IPS-18a (cell line): Measurements from ENCODE around the gene ARHGEF11.

Experiments used
- H3K27ac ChIP-seq: one replicate; pipeline ENCODE4 v1.5.1; 2013; ENCODE audit warnings: low read length
- H3K27me3 ChIP-seq: one replicate; pipeline ENCODE4 v1.6.1; 2013; ENCODE audit warnings: mild to moderate bottlenecking, low read length; ENCODE audit not compliant: control insufficient read depth, insufficient read depth
- H3K36me3 ChIP-seq: one replicate; pipeline ENCODE4 v1.6.1; 2013; ENCODE audit warnings: low read depth, low read length; ENCODE audit not compliant: control insufficient read depth
- H3K4me1 ChIP-seq: one replicate; pipeline ENCODE4 v1.6.1; 2013; ENCODE audit warnings: low read depth, low read length; ENCODE audit not compliant: control insufficient read depth
- H3K4me3 ChIP-seq: one replicate; pipeline ENCODE4 v1.5.1; 2013; ENCODE audit warnings: low read length
- H3K9ac ChIP-seq: one replicate; pipeline ENCODE4 v1.6.1; 2013; ENCODE audit warnings: mild to moderate bottlenecking, low read length, moderate library complexity
- H3K9me3 ChIP-seq: one replicate; pipeline ENCODE4 v1.6.1; 2013; ENCODE audit warnings: low read depth, low read length; ENCODE audit not compliant: control insufficient read depth

Gene ARHGEF11

DNA sequence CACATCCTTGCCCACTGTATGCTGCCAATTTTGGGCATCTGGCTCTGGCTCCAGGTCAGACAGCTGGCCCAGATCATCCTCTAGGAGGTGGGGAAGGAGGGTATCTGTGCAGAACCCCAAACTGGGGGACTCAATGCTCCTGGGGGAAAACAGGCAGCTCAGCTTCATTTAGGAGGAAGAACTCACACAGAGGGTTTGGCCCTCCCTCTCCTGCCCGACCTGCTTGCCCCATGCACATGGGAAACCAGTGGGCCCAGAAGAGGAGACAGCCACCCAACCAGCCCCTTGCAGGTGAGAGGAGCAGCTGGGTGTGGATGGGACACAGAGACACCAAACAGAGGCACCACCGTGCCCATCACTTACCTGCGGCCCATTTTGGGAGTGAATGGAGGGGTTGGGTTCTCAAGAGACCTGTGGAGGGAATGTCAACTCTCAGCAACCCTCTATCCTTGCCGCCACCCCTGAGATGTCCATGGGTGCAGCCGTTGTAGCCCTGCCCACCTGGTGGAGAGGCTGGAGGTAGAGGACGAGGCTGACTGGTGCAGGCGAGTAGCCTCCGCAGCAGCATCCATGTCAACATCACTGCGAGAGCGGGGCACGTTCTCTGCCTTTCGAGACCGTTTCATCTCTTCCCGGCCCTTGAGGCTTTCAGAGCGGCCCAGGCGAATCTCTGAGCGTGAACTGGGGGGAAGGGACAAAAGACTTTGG lies 97.6 kb downstream of the ARHGEF11 start:
- H3K36me3 ChIP-seq: peaks cover 73% of the 10 kb centered on the region

DNA sequence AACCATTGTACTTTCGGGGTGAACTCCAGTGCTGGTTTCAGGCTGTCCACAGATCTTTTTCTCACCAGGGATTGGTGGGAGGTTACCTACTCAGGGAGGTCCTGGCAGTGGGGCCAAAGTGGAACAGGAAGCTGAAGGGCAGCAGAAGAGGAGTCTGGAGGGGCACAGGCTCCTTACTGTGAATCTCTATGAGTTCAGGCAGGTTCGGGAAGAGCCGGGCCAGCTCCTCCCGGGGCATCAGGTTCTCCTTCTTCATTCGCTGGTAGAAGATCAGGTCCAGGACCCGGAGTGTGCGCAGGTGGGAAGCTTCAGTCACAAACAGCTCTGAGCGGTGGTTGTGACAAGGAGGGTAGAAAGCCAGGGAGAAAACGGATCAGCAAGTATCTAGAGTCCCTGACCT lies 98.4 kb downstream of the ARHGEF11 start:
- H3K27me3 ChIP-seq: no peaks in the 10 kb centered on the region
- no peaks in the 10 kb centered on the region for H3K9me3 ChIP-seq
- H3K9ac ChIP-seq: no peak overlapping the region
- peaks cover 72% of the 10 kb centered on the region for H3K36me3 ChIP-seq
- H3K27ac ChIP-seq: no peak overlapping the region
- H3K4me1 ChIP-seq: no peaks in the 10 kb centered on the region
- no peak overlapping the region for H3K4me3 ChIP-seq

More for the DNA sequence above, 97.6 kb downstream of the ARHGEF11 start:
- H3K27me3 ChIP-seq: no peaks in the 10 kb centered on the region
- no peak overlapping the region for H3K27ac ChIP-seq
- no peaks in the 10 kb centered on the region for H3K4me1 ChIP-seq
- no peak overlapping the region for H3K4me3 ChIP-seq
- no peaks in the 10 kb centered on the region for H3K9me3 ChIP-seq
- no peak overlapping the region for H3K9ac ChIP-seq

DNA sequence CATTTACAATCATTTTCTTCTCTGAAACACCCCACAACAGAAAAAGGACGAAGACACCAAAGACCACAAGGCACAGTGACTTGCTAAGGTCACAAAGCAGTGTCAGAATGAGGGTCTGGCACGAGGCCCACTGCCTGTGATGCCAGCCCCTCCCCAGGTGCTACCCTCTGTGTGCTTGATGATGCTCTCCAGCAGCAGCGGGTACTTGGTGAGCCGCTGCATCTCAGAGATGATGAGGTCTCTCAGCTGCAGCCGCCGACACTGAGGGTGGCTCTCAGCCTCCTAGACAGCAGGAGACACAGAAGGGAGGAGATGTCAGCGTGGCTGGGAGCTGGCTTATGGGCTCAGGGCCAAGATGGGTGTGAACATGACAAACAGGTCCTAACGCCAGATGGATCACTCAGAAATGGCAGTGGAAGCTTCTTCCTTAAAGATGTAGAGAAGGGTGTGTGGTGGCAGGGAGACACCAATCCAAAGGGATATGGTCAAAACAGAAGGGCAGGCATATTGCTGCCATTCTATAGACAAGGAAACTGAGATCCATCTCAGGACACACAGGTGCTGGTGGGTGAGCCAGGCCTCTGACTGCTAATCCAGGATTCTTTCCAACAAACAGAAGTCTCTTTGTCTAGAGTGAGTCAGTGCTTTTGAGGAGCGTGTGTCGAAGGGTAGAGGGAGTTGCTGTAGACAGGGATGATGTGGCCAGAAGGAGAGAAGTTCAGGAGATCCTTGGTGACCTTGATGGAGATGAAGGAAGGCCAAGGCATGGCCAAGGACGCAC lies 99.5 kb downstream of the ARHGEF11 start:
- Histone ChIP-seq H3K36me3 (peaks cover 72% of the 10 kb centered on the region), H3K4me3 (no peak overlapping the region), H3K9me3 (no peaks in the 10 kb centered on the region), H3K27me3 (no peaks in the 10 kb centered on the region), H3K4me1 (no peaks in the 10 kb centered on the region), H3K27ac (no peak overlapping the region), H3K9ac (no peak overlapping the region)

- Histone ChIP-seq H3K27me3 (no peaks in the 10 kb centered on the region), H3K9me3 (no peaks in the 10 kb centered on the region), H3K4me1 (no peaks in the 10 kb centered on the region), H3K4me3 (no peak overlapping the region), H3K9ac (no peak overlapping the region), H3K27ac (no peak overlapping the region), H3K36me3 (peaks cover 75% of the 10 kb centered on the region)
These were observed 100.7 kb downstream of the ARHGEF11 start for GRCh38 chr1:156944848-156945247.

DNA sequence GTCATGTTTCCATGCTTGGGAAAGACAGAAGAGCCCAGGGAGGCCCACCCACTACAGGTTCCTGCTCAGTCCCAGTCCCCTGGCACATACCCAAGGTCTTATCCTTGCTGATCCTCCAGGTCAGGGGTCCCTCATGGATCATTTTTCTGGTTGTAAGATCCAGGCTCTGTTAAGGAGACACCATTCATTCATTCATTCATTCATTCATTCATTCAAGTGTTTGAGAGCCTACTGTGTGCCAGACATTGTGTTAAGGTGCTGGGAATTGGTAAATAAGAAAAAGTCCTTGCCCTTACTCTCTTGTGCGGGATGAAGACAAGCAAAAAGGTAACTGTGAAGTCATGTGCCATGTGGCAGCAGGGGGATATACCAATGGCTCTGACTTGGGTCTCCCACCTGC lies 101.3 kb downstream of the ARHGEF11 start:
- peaks cover 75% of the 10 kb centered on the region for H3K36me3 ChIP-seq
- no peak overlapping the region for H3K27ac ChIP-seq
- H3K4me1 ChIP-seq: no peaks in the 10 kb centered on the region
- H3K4me3 ChIP-seq: no peak overlapping the region
- H3K9ac ChIP-seq: no peak overlapping the region
- no peaks in the 10 kb centered on the region for H3K27me3 ChIP-seq
- H3K9me3 ChIP-seq: no peaks in the 10 kb centered on the region

- H3K36me3 ChIP-seq: peaks cover 78% of the 10 kb centered on the region
- no peaks in the 10 kb centered on the region for H3K9me3 ChIP-seq
- no peaks in the 10 kb centered on the region for H3K4me1 ChIP-seq
- no peak overlapping the region for H3K4me3 ChIP-seq
- H3K27ac ChIP-seq: no peak overlapping the region
- H3K9ac ChIP-seq: no peak overlapping the region
- H3K27me3 ChIP-seq: no peaks in the 10 kb centered on the region
These were observed 101.8 kb downstream of the ARHGEF11 start for GRCh38 chr1:156943756-156944155.

GRCh38 chr1:156942576-156942975 lies 103.0 kb downstream of the ARHGEF11 start:
- H3K4me1 ChIP-seq: no peaks in the 10 kb centered on the region
- H3K36me3 ChIP-seq: peaks cover 87% of the 10 kb centered on the region
- no peaks in the 10 kb centered on the region for H3K27me3 ChIP-seq
- H3K9me3 ChIP-seq: no peaks in the 10 kb centered on the region
- H3K4me3 ChIP-seq: no peak overlapping the region
- no peak overlapping the region for H3K9ac ChIP-seq
- H3K27ac ChIP-seq: no peak overlapping the region

GRCh38 chr1:156942176-156942575 lies 103.4 kb downstream of the ARHGEF11 start:
- Histone ChIP-seq H3K27me3 (no peaks in the 10 kb centered on the region), H3K4me3 (no peak overlapping the region), H3K36me3 (peaks cover 88% of the 10 kb centered on the region), H3K9me3 (no peaks in the 10 kb centered on the region), H3K4me1 (no peaks in the 10 kb centered on the region), H3K27ac (no peak overlapping the region), H3K9ac (no peak overlapping the region)

DNA sequence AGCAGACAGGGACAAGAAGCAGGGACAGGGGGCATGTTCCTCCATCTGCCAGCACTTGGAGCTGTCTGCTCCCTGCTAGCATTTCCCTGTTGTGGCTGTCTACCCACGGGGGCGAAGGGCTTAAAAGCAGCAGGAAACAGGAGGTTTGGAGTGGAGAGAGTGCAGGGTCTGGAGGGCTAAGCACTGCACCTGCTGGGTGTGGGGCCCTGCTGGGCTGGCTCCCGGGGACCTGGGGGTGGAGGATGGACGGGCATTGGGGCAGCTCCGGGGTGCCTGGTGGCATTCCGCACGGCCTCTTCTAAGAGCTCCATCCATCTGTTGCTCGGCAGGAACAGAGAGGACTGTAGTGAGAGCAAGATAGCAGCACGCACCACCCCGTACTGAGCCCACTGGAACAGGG lies 103.9 kb downstream of the ARHGEF11 start:
- Histone ChIP-seq H3K9me3 (no peaks in the 10 kb centered on the region), H3K4me1 (no peaks in the 10 kb centered on the region), H3K9ac (no peak overlapping the region), H3K36me3 (peaks cover 88% of the 10 kb centered on the region), H3K4me3 (no peak overlapping the region), H3K27me3 (no peaks in the 10 kb centered on the region), H3K27ac (no peak overlapping the region)

DNA sequence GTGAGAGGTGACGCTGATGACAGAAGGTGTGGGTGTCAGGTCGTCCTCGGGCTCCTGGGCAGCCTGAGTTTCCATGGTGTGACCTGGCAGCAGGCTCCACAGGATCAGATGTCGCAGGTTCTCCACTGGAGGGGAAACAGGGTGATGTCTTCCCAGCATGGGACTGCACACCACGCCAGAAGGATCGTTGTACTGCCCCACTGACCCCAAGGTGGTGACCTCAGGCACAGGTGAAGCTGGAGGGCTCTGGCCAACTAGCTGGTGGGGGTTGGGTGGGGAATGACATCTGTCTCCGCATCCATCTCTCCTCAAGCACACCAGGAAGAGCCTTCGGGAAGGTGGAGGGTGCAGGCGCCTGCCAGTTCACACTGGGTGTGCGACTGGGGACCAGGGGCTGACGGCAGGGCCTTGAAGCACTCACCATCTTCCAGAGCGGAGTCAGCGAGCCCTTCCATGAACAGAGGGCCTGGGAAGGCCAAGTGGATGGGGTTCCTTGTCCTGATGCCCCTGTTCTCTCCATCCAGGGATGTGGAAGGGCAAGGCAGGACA lies 105.7 kb downstream of the ARHGEF11 start:
- Histone ChIP-seq H3K4me1 (no peaks in the 10 kb centered on the region), H3K9ac (no peak overlapping the region), H3K27ac (no peak overlapping the region), H3K36me3 (peaks cover 73% of the 10 kb centered on the region), H3K4me3 (no peak overlapping the region), H3K27me3 (no peaks in the 10 kb centered on the region), H3K9me3 (no peaks in the 10 kb centered on the region)

- H3K27me3 ChIP-seq: no peaks in the 10 kb centered on the region
- no peak overlapping the region for H3K9ac ChIP-seq
- H3K27ac ChIP-seq: no peak overlapping the region
- no peaks in the 10 kb centered on the region for H3K4me1 ChIP-seq
- no peak overlapping the region for H3K4me3 ChIP-seq
- peaks cover 63% of the 10 kb centered on the region for H3K36me3 ChIP-seq
- no peaks in the 10 kb centered on the region for H3K9me3 ChIP-seq
These were observed 106.7 kb downstream of the ARHGEF11 start for GRCh38 chr1:156938813-156939212.
